GM21360 (cell line): ENCODE results near the gene DPAGT1.
A peak's percentile ranks its signal among the peaks of the same experiment; 100 is the strongest.
"Not testable (repeated sequence)": the region's sequence is repeated elsewhere in the genome, so short reads cannot be mapped to it uniquely, and the experiment has no call there.

Experiments used
- ATAC-seq: cut with Tn5 transposase; IDR thresholded peaks from one replicate; pipeline ENCODE4 v1.9.1; 2021; ENCODE audit warnings: mild to moderate bottlenecking, moderate library complexity; ENCODE audit not compliant: unreplicated experiment

Gene DPAGT1

GRCh38 chr11:119062779-119063178 is 38.9 kb downstream of the DPAGT1 start:
- no peak for ATAC-seq

GRCh38 chr11:119061256-119061655 is 40.4 kb downstream of the DPAGT1 start:
- no peak for ATAC-seq

GRCh38 chr11:119059128-119059527 is 42.5 kb downstream of the DPAGT1 start:
- not testable (repeated sequence) for ATAC-seq

GRCh38 chr11:119057000-119057769 is 44.5 kb downstream of the DPAGT1 start, which contains the start of gene HYOU1:
TSS of gene HYOU1 (minus strand) at chr11:119057205. CDS start at chr11:119056160, 1,045 bp downstream.
- peak; percentile 87 for ATAC-seq

- peak; percentile 6 for ATAC-seq
Observed at GRCh38 chr11:119056421-119056999, 45.1 kb downstream of the DPAGT1 start.

- no peak for ATAC-seq
Observed at GRCh38 chr11:119055901-119056300, 45.8 kb downstream of the DPAGT1 start.

GRCh38 chr11:119054418-119054817 is 47.2 kb downstream of the DPAGT1 start:
- no peak for ATAC-seq

GRCh38 chr11:119052163-119052814 is 49.4 kb downstream of the DPAGT1 start:
- no peak for ATAC-seq

- peak; percentile 47 for ATAC-seq
Observed at GRCh38 chr11:119051440-119052162, 50.1 kb downstream of the DPAGT1 start.

- no peak for ATAC-seq
Observed at GRCh38 chr11:119049081-119049480, 52.6 kb downstream of the DPAGT1 start.

GRCh38 chr11:119048644-119049043 is 53.0 kb downstream of the DPAGT1 start:
- no peak for ATAC-seq

- ATAC-seq = no peak
Observed at GRCh38 chr11:119047205-119047604, 54.4 kb downstream of the DPAGT1 start.
